ENCODE data around the gene BIRC2.

BIRC2 gene

GRCh38 chr11:102346456-102346747 lies 612 bp upstream of the BIRC2 start:
- no peak for DNase-seq (ENCODE audit: low read depth)
- peak overlapping the region; percentile 91 for H3K4me3 ChIP-seq (ENCODE audit: low read depth, low read length)
- TF ChIP-seq CTCF (IDR thresholded peaks at IDR 0.05; ENCODE audit: low read depth, low read length, missing control alignments), result no peak
- in situ Hi-C loops (cut with HindIII; ENCODE audit: low sequenced_read_pairs), result no loop called here

GRCh38 chr11:102347462-102348370 lies 702 bp downstream of the BIRC2 start:
- H3K4me3 ChIP-seq (ENCODE audit: low read depth, low read length), result peak overlapping the region; percentile 91
- TF ChIP-seq CTCF (IDR thresholded peaks at IDR 0.05; ENCODE audit: low read depth, low read length, missing control alignments), result no peak
- no peak for DNase-seq (ENCODE audit: low read depth)
- in situ Hi-C loops (cut with HindIII; ENCODE audit: low sequenced_read_pairs), result no loop called here

GRCh38 chr11:102357116-102357515 lies 10.1 kb downstream of the BIRC2 start:
- no peak for TF ChIP-seq CTCF (IDR thresholded peaks at IDR 0.05; ENCODE audit: low read depth, low read length, missing control alignments)
- H3K4me3 ChIP-seq (ENCODE audit: low read depth, low read length), result no peak overlapping the region
- no peak for DNase-seq (ENCODE audit: low read depth)
- in situ Hi-C loops (cut with HindIII; ENCODE audit: low sequenced_read_pairs), result no loop called here

- DNase-seq (ENCODE audit: low read depth), result no peak
- no peak for TF ChIP-seq CTCF (IDR thresholded peaks at IDR 0.05; ENCODE audit: low read depth, low read length, missing control alignments)
- in situ Hi-C loops (cut with HindIII; ENCODE audit: low sequenced_read_pairs), result no loop called here
- no peak overlapping the region for H3K4me3 ChIP-seq (ENCODE audit: low read depth, low read length)
These were observed 12.4 kb downstream of the BIRC2 start for GRCh38 chr11:102359372-102359771.

GRCh38 chr11:102360681-102361080 lies 13.7 kb downstream of the BIRC2 start:
- in situ Hi-C loops (cut with HindIII; ENCODE audit: low sequenced_read_pairs), result no loop called here
- H3K4me3 ChIP-seq (ENCODE audit: low read depth, low read length), result no peak overlapping the region
- no peak for DNase-seq (ENCODE audit: low read depth)
- TF ChIP-seq CTCF (IDR thresholded peaks at IDR 0.05; ENCODE audit: low read depth, low read length, missing control alignments), result no peak

GRCh38 chr11:102361086-102362031 lies 14.3 kb downstream of the BIRC2 start:
- no peak for TF ChIP-seq CTCF (IDR thresholded peaks at IDR 0.05; ENCODE audit: low read depth, low read length, missing control alignments)
- DNase-seq (ENCODE audit: low read depth), result no peak
- in situ Hi-C loops (cut with HindIII; ENCODE audit: low sequenced_read_pairs), result no loop called here
- H3K4me3 ChIP-seq (ENCODE audit: low read depth, low read length), result no peak overlapping the region
